ENCODE results near the gene SPARC.

- no peak for TF ChIP-seq EZH2 (IDR thresholded peaks at IDR 0.05; ENCODE audit: borderline replicate concordance, low read depth, low read length, poor library complexity, severe bottlenecking)
- TF ChIP-seq, protein P1, sequence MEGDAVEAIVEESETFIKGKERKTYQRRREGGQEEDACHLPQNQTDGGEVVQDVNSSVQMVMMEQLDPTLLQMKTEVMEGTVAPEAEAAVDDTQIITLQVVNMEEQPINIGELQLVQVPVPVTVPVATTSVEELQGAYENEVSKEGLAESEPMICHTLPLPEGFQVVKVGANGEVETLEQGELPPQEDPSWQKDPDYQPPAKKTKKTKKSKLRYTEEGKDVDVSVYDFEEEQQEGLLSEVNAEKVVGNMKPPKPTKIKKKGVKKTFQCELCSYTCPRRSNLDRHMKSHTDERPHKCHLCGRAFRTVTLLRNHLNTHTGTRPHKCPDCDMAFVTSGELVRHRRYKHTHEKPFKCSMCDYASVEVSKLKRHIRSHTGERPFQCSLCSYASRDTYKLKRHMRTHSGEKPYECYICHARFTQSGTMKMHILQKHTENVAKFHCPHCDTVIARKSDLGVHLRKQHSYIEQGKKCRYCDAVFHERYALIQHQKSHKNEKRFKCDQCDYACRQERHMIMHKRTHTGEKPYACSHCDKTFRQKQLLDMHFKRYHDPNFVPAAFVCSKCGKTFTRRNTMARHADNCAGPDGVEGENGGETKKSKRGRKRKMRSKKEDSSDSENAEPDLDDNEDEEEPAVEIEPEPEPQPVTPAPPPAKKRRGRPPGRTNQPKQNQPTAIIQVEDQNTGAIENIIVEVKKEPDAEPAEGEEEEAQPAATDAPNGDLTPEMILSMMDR (conservative IDR thresholded peaks at IDR 0.05; ENCODE audit: low read depth, low read length) = peak; percentile 64
Observed at GRCh38 chr5:151719228-151720000, 32.7 kb upstream of the SPARC start.

All from A673 (cell line).